Right renal pelvis (tissue), 4 donors: ENCODE measurements around the gene SENP2. TPM values are rescaled to one million over a fixed set of nuclear protein-coding genes. Genes with fewer than 3 reads are reported as not detected.

ENCODE experiments used
- DNase-seq, 4 donors: peaks; one replicate each; pipeline ENCODE4 v3.0.0-alpha.2; 2013; ENCODE audit warnings: low read depth in 4 of 4, low spot score in 3 of 4, missing footprints in 1 of 4
- polyA plus RNA-seq, 4 donors: library from polyadenylated mRNA; unstranded; fragments of 120-200 nt; gene quantifications; one replicate each; pipeline ENCODE4 v1.2.1, GENCODE V29; 2013; ENCODE audit not compliant: insufficient read length in 4 of 4

Gene SENP2
- polyA plus RNA-seq, 4 donors: 40.1 to 51.0 (median 48.1) TPM

- no peak for DNase-seq
Observed at GRCh38 chr3:185667574-185667973, 81.5 kb downstream of the SENP2 start.

- DNase-seq: peak; percentile 25 to 60 (median 44)
Observed at GRCh38 chr3:185677146-185677829, 91.2 kb downstream of the SENP2 start.

- no peak for DNase-seq
Observed at GRCh38 chr3:185678027-185678426, 91.9 kb downstream of the SENP2 start.

GRCh38 chr3:185680231-185680630, 94.1 kb downstream of the SENP2 start:
- no peak for DNase-seq

Other genes starting within 250 kb of the SENP2 start
- gene MAP3K13, start 223.2 kb upstream of the SENP2 start, polyA plus RNA-seq: 10 to 100 TPM; 45.6 to 59.5 (median 54.3) TPM
- gene TMEM41A, start 87.3 kb upstream of the SENP2 start, polyA plus RNA-seq: 10 to 100 TPM; 28.4 to 31.8 (median 29.4) TPM
- gene LIPH, start 33.7 kb upstream of the SENP2 start, polyA plus RNA-seq: 1 to 10 TPM; 1.0 to 1.8 (median 1.4) TPM
- gene IGF2BP2, start 238.7 kb downstream of the SENP2 start, polyA plus RNA-seq: 100 to 1,000 TPM in 1 of 4 donors, 10 to 100 TPM in 3; 88.9 to 109 (median 94.8) TPM